HG03521 (cell line): ENCODE measurements around the gene AXDND1.
"Not testable (repeated sequence)": the region's sequence is repeated elsewhere in the genome, so short reads cannot be mapped to it uniquely, and the experiment has no call there.

Source experiments
- ATAC-seq: cut with Tn5 transposase; IDR thresholded peaks from one replicate; pipeline ENCODE4 v1.9.1; 2021; ENCODE audit warnings: mild to moderate bottlenecking, moderate library complexity; ENCODE audit not compliant: unreplicated experiment

AXDND1 gene

DNA sequence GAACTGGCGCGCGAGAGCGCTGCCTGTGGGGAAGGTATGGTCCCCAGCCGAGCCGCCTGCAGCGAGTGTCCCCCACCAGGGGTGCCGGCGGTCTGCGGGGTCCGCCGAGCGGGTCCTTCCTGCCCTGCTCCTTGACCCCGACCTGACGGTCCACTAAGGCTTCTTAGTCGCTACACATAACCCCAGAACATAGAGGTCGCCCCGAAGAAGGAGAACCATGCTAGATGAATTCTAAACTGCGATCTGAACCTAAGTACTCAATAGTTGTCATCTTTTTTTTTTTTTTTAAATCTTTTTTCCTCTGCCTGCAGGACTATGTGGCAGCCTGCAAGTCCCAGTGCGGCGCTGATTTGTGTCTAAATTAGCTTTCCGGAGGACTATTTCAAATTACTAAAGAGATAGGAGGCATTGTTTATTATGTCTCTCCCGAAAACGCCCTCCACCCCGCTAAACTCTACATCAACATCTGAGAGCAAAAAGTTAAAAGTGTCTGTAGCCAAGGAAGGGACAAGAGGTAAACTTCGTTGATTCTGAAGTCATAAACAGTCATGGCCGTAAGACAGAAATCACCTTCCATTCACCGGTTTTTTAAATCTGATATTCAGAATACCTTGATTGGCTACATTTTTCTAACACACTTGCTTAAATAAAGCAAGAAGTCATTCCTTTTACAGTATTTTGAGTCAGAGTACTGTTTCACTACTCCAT, 476 bp downstream of the AXDND1 start:
- peak; percentile 10 for ATAC-seq

- no peak for ATAC-seq
These were observed 4.1 kb downstream of the AXDND1 start for GRCh38 chr1:179369751-179370341.

- no peak for ATAC-seq
These were observed 6.4 kb downstream of the AXDND1 start for GRCh38 chr1:179372160-179372559.

DNA sequence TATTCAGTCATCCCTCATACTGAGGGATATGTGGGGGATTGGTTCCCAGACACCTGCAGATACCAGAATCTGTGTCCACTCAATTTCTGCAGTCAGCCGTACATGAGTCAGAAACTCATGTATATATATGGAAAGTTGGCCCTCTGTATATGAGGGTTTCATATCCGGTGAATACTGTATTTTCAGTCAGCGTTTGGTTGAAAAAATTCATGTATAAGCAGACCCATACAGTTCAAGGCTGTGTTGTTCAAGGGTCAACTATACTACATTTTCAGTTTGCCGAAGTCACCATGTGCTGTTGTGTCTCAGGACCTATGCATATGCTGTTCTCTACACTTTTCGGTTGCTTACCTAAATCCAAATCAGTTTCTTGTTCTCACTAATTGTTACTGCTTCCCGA, 10.5 kb downstream of the AXDND1 start:
- ATAC-seq, result no peak

- no peak for ATAC-seq
These were observed 14.5 kb downstream of the AXDND1 start for GRCh38 chr1:179380299-179380698.

GRCh38 chr1:179384027-179384426, 18.3 kb downstream of the AXDND1 start:
- no peak for ATAC-seq

DNA sequence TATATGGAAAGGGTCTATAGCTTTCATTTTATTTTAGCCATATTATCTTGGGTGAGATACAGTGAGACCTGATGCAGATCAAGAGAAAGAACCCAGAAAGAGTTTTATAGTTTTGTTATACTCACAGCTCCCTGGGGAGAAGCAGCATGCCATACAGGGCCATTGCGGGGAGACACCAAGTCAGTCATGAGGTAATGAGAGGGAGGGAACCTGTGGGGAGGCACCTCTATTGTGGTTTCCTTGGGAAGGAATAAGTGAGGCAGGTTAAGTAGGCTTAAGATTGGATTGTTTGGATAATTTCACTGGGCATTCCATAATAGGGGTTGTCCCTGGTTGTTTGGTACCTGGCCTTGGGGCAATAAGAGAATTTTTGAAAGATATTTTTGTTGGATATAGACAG, 19.7 kb downstream of the AXDND1 start:
- no peak for ATAC-seq

DNA sequence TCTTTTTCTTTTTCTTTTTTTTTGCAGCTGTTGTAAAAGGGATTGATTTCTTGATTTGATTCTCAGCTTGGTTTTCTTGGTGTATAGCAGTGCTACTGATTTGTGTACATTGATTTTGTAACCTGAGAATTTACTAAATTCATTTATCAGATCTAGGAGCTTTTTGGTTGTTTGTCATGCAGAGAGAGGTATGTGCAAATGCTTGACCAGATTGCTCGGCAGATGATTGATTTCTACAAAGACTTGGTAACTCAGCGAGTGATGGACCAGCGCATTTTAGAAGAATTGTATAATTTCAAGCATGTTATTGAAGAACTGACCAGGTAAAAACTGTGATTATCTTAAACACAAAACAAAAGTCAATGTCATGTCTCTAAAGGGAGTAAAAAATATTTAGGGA, 27.9 kb downstream of the AXDND1 start:
- no peak for ATAC-seq

DNA sequence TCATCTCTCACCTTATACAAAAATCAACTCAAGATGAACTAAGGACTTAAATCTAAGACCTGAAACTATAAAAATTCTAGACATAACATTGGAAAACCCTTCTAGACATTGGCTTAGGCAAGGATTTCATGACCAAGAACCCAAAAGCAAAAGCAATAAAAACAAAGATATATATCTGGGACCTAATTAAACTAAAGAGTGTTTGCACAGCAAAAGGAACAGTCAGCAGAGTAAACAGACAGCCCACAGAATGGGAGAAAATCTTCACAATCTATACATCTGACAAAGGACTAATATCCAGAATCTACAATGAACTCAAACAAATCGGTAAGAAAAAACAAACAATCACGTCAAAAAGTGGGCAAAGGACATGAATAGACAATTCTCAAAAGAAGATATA, 33.6 kb downstream of the AXDND1 start:
- not testable (repeated sequence) for ATAC-seq

DNA sequence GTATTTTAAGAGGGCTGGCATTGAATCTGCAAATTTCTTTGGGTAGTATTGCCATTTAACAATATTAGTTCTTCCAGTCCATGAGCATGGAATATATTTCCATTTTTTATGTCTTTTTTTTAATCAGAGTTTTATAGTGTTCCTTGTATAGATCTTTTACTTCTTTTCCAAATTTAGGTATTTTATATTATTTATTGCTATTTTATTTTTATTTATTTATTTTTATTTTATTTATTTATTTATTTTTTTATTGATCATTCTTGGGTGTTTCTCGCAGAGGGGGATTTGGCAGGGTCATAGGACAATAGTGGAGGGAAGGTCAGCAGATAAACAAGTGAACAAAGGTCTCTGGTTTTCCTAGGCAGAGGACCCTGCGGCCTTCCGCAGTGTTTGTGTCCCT, 52.0 kb downstream of the AXDND1 start:
- ATAC-seq, result not testable (repeated sequence)

DNA sequence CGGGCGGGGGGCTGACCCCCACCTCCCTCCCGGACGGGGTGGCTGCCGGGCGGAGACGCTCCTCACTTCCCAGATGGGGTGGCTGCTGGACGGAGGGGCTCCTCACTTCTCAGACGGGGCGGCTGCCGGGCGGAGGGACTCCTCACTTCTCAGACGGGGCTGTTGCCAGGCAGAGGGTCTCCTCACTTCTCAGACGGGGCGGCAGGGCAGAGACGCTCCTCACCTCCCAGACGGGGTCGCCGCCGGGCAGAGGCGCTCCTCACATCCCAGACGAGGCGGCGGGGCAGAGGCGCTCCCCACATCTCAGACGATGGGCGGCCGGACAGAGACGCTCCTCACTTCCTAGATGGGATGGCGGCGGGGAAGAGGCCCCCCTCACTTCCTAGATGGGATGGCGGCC, 52.9 kb downstream of the AXDND1 start:
- not testable (repeated sequence) for ATAC-seq

DNA sequence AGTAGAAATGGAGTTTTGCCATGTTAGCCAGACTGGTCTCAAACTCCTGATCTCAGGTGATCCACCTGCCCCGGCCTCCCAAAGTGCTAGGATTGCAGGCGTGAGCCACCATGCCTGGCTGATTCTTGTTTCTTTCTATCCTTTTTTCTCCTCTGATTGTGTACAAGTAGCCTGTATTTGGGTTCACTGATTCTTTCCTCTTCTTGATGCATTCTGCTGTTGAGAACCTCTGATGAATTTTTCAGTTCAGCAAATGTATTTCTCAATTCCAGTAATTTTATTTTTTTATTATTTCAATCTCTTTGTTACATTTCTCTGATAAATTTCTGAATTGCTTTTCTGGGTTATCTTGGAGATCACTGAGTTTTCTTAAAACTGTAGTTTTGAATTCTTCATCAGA, 58.8 kb downstream of the AXDND1 start:
- ATAC-seq, result no peak

- ATAC-seq, result no peak
These were observed 59.4 kb downstream of the AXDND1 start for GRCh38 chr1:179425186-179425585.

- no peak for ATAC-seq
These were observed 71.4 kb downstream of the AXDND1 start for GRCh38 chr1:179437171-179437570.

- ATAC-seq, result not testable (repeated sequence)
These were observed 73.9 kb downstream of the AXDND1 start for GRCh38 chr1:179439646-179440045.

- not testable (repeated sequence) for ATAC-seq
These were observed 74.5 kb downstream of the AXDND1 start for GRCh38 chr1:179440301-179440700.

- no peak for ATAC-seq
These were observed 75.2 kb downstream of the AXDND1 start for GRCh38 chr1:179440971-179441370.

- no peak for ATAC-seq
These were observed 75.7 kb downstream of the AXDND1 start for GRCh38 chr1:179441501-179441900.

DNA sequence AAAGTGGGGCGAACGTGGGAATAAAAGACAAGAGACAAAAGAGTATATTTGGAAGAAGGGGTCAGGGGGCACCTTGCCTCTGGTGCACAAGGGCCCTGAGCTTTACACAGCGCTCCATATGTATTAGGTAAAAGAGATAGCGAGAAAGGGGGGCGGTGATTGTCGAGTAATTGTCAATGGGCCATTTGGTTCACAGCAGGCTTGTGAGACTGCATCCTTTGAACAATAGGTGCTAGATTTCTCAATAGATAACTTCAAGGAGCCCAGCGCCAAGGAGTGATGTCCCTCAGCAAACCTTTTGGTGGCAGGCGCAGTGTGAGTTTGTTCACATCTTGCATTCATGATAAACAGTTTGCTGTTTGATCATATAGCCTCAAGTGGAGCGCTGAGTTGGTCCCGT, 77.1 kb downstream of the AXDND1 start:
- not testable (repeated sequence) for ATAC-seq

DNA sequence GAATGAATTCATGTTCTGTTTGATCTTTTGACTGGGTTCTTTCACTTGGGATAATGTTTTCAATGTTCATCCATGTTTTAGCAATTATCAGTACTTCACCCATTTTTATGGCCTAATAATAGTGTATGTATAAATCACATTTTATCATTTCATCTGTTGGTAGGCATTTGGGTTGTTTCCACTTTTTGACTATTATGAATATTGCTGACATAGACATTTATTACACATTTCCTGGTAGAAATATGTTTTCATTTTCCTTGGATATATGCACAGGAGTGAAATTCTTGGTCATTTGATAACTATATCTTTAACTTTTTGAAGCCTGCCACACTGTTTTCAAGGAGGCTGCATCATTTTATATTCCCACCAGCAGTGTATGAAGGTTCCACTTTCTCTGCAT, 79.8 kb downstream of the AXDND1 start:
- no peak for ATAC-seq

DNA sequence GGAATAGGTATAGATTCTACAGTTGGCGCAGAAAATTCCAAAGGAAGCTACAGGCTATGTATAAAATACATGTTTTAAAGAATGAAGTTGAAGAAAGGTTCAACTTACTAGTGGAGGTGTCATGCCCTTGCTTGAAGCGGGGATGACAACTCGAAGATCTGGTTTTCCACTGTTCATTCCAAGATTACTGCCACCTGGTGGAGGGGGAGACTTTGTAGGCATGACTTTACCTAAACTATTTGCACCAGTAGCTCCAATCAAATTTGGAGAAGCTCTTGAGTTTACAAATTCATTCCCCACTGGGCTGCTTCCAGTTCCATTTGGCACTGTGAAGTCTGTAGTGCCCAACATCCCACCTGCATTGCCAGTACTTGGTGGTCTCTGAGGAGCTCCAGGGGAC, 81.7 kb downstream of the AXDND1 start:
- no peak for ATAC-seq

DNA sequence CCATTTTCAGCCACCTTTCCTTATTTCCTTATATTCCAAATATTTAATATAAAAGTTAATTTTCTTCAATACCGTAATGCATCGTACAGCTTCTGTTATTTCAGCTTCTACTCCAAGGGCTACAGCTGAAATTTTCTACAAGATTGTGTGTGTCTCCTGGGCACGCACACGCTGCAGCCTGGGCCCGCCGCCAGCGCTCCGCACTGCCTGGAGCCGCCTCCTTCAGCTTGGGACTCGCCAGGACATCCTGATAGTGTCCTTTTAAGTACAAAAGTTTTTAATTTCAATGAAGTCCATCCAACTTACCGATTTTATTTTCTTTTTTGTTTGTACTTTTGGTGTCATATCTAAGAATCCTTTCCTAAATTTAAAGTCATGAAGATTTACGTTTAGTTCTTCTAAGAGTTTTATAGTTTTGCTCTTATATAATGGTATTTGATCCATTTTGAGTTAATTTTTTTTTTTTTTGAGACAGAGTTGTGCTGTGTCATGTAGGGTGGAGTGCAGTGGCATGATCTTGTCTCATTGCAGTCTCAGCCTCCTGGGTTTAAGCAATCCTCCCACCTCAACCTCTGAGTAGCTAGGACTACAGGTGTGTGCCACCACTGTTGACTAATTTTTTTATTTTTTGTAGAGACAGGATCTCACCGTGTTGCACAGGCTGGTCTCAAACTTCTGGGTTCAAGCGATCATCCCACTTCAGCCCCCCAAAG, 82.8 kb downstream of the AXDND1 start:
- ATAC-seq, result no peak
